Kidney capillary endothelial cell (primary cell): ENCODE data around the gene TSPAN31.

Source experiments
- DNase-seq: peaks from one replicate; pipeline ENCODE4 v3.0.0-alpha.2; 2018; ENCODE audit warnings: low spot score

Gene TSPAN31

GRCh38 chr12:57735952-57736740 lies 8.7 kb upstream of the TSPAN31 start:
- DNase-seq, result no peak

- DNase-seq, result no peak
Measured at GRCh38 chr12:57736741-57737466, 7.9 kb upstream of the TSPAN31 start.

GRCh38 chr12:57737467-57738460 lies 7.1 kb upstream of the TSPAN31 start:
- no peak for DNase-seq

GRCh38 chr12:57738661-57739237 lies 6.1 kb upstream of the TSPAN31 start, which contains the start of gene AGAP2:
AGAP2 (minus strand) TSS chr12:57738742; CDS start chr12:57738246, 496 bp downstream.
- DNase-seq, result no peak

DNA sequence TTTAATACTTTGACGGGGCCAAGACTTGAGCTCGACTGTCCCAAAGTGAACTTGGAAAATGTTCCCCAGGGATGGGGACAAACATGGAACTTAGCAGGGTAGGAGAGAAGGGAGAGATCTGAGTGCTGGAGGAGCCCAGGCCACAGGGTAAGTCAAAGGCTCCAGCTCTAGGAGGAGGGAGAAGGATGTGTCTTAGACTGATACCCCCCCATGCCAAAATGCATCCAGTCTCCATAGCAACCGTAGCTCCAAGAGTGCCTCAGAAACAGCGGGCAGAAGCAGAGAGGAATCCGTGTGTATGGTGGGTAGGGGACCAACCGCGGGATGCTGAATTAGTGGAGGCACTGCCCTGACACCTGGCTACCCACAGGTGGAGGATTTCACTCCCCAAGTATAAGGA lies 5.5 kb upstream of the TSPAN31 start:
- no peak for DNase-seq

GRCh38 chr12:57739914-57740538 lies 4.8 kb upstream of the TSPAN31 start:
- DNase-seq, result no peak

- peak; percentile 36 for DNase-seq
Measured at GRCh38 chr12:57740656-57741412, 4.0 kb upstream of the TSPAN31 start.

GRCh38 chr12:57741413-57741789 lies 3.4 kb upstream of the TSPAN31 start:
- DNase-seq, result no peak

GRCh38 chr12:57741844-57742738 lies 2.7 kb upstream of the TSPAN31 start:
- DNase-seq, result no peak

DNA sequence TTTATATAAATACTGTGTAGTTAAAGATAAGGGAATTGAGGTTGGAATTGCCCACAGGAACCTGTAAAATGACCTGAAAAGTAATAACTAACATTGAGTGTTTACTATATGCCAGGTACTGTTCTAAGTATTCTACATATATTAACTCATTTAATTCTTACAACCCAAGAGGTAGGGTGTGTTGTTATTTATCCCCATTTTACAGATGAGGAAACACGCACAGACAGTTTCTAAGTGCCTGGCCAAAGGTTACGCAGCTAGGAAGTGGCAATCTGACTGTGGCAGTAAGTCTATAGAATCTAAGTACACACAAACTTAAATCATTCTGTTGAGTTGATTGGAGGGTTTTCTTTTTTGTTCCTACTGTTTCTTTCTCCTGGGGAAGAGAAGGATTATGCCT lies 1.1 kb upstream of the TSPAN31 start:
- DNase-seq, result no peak

DNA sequence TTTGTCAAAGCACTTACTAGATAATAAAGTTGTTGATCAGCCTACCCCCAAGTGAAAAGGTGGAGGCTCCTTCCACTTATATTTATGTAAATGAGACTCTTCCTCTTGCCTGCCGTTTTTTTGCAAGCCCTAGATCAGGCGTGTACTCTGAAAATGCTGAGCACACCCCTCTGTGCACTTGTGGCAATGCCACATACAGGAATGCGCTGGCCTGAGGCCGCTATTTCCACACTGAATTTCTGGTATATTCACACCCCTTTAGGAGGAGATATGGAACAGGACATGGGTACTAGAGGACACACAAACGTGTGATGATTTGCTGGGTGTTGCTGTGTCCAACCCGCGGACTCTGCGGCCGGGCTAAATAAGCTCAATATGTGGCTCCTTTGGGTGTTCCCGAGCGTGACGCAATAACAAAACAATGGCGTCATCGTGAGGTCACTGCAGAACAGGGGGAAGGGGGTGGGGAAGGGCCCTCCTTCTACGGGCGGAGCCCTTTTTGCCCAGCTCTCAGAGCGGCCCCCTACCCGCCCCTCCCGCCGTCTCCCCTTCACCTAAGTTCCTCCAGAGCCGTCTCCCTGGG lies 554 bp upstream of the TSPAN31 start:
- DNase-seq, result no peak

DNA sequence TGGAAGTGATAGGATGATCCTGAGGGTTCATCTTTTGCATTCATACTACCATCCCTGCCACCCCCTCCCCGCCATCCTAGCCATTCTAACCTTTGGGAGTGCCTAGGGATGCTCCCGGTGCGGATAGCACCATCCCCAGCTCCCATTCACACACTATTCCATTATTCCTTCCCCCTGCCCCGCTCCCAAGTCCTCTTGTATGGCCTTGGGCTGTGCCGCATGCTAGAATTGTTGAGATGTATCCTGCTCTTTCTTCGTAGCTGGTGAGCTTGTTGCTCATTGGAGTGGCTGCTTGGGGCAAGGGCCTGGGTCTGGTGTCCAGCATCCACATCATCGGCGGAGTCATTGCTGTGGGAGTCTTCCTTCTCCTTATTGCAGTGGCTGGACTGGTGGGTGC lies 644 bp downstream of the TSPAN31 start:
- DNase-seq, result no peak

DNA sequence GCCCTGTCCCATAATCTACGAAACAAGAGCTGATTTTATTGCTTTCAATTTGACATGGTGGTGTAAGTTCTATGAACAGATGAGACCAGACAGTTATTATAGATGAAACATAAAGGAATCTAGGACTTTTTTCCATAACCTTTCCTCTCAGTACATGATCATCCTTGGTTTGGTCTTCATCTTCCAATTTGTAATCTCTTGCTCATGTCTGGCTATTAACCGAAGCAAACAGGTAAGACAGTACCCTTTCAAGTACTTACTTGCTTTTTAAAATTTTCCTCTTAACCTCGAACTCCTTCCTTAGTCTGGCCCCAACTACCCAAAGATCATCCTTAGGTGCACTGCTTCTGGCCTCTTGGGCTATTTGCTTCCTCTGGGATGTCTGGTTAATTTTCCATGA lies 1.2 kb downstream of the TSPAN31 start:
- DNase-seq, result no peak

GRCh38 chr12:57749061-57749460 lies 4.2 kb downstream of the TSPAN31 start:
- no peak for DNase-seq

- DNase-seq, result no peak
Measured at GRCh38 chr12:57750561-57751431, 6.0 kb downstream of the TSPAN31 start.

DNA sequence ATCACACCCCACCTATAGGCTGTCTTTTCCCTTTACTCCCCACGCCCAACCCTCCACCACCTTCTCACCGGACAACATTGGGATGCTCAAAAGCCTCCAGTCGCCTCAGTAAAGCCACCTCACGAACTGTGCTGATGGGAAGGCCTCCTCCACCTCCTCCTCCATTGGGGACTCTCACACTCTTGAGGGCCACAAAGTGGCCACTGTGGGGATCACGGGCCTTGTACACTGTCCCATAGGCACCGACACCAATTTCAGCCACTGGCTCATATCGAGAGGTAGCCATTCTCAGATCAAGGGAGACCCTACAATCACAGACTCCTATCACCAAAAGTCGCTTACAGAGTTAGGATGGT lies 6.6 kb downstream of the TSPAN31 start:
- no peak for DNase-seq

- peak; percentile 99 for DNase-seq
Measured at GRCh38 chr12:57751788-57752667, 7.2 kb downstream of the TSPAN31 start, which contains the start of gene CDK4. CDK4 (minus strand) TSS chr12:57752310; CDS start chr12:57751717, 593 bp downstream.
